Tongue (tissue), 2 donors: ENCODE measurements around the gene ST13. TPM values are rescaled to one million over a fixed set of nuclear protein-coding genes. Genes with fewer than 3 reads are reported as not detected.
A peak's percentile ranks its signal among the peaks of the same experiment; 100 is the strongest.
"Not testable (repeated sequence)": the region's sequence is repeated elsewhere in the genome, so short reads cannot be mapped to it uniquely, and the experiment has no call there.

Experiments
- DNase-seq: peaks from one replicate; pipeline ENCODE4 v3.0.0-alpha.2; 2015
- total RNA-seq: library from RNA; depleted of rRNA; stranded (reverse); fragments of >200 nt; gene quantifications from one replicate; pipeline ENCODE4 v1.2.3, GENCODE V29; 2014

ST13 gene
- 198 TPM for total RNA-seq

GRCh38 chr22:40856513-40857308 is at the start of gene ST13, which contains the start of gene XPNPEP3:
ST13 (minus strand) TSS chr22:40856639; CDS start chr22:40856540, 99 bp downstream.
XPNPEP3 (plus strand) TSS chr22:40857148; CDS start chr22:40857182, 34 bp downstream.
- DNase-seq: peak; percentile 99

GRCh38 chr22:40904101-40904500 is 47.7 kb upstream of the ST13 start:
- no peak for DNase-seq

- DNase-seq: peak; percentile 54
Measured at GRCh38 chr22:40898850-40899357, 42.5 kb upstream of the ST13 start.

GRCh38 chr22:40894417-40894816 is 38.0 kb upstream of the ST13 start:
- DNase-seq: no peak

DNA sequence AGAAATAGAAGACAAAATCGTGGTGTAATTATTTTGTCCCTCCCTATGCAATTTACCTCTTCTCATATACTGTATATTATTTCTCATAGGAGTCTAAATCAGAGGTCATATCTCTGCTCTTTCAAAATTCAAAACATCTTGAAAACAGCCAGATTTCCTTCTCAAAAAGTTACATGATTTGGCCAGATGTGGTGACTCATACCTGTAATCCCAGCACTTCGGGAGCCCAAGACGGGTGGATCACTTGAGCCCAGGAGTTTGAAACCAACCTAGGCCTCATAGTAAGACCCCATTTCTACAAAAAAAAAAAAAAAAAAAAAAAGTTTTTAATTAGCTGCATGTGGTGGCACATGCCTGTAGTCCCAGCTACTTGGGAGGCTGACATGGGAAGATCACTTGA is 34.4 kb upstream of the ST13 start:
- no peak for DNase-seq

DNA sequence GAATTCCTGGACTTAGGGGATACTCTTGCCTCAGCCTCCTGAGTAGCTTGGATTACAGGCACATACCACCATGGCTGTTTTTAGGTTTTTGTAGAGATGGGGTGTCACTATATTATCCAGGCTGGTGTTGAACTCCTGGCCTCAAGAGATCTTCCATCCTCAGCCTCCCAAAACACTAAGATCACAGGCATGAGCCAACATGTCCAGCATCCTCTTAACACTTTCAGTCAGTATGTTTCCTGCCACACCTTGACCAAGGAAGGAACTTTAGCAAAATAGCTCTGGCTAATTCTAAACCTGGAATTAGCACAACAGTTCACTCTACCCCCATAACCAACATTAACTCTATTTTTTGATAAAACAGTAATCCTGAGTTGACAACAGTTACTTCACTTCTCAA is 32.7 kb upstream of the ST13 start:
- DNase-seq: no peak

GRCh38 chr22:40878922-40879321 is 22.5 kb upstream of the ST13 start:
- no peak for DNase-seq

DNA sequence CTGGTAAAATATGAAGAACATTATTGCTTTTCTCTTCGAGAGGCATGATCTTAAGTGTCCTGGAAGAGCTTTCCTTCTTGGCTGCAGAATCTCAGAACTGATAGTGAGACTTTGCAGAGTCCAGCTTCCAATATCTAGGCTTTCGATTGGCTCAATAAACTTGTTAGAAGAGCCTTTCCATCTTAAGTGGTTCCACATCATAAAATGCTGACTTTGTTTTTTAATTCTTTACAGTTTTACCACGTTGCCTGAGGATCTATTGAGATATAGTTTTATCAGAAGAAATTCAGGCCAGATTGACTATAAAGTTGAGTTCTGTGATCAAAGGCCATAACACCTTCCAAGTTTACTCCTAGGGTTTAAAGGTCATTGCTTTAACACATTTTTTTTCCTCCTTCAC is 21.0 kb upstream of the ST13 start:
- no peak for DNase-seq

DNA sequence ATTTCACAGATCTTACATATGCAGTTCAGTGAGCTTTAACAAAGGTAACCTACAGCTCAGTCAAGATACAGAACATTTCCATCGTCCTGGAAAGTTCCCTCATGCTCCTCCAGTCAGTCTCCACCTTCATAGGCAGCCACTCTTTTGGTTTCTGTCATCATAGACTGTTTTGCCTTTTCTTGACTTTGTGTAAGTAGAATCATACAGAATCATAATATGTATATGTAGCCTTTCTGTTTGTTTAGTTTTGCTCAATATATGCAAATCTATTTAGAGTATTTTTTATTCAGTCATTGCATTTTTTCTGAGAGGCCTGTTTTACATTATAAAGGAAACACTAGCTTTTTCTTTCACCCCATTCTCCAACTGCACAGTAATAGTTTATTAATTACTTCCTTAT is 20.5 kb upstream of the ST13 start:
- DNase-seq: no peak

DNA sequence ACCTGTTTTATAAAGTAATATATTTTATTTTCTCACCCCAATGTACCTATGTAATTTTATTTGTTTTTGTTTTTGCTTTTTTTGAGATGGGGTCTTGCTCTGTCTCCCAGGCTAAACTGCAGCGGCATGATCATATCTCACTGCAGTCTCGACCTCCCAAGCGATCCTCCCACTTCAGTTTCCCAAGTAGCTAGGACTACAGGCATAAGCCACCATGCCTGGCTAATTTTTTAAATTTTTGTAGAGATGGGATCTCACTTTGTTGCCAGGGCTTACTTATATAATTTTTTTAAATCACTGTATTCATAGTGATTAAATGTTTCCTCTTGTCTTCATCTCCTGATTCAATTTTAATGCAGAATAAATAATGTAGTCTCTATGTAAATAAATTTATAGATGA is 18.7 kb upstream of the ST13 start:
- DNase-seq: no peak

- no peak for DNase-seq
Measured at GRCh38 chr22:40874016-40874415, 17.6 kb upstream of the ST13 start.

DNA sequence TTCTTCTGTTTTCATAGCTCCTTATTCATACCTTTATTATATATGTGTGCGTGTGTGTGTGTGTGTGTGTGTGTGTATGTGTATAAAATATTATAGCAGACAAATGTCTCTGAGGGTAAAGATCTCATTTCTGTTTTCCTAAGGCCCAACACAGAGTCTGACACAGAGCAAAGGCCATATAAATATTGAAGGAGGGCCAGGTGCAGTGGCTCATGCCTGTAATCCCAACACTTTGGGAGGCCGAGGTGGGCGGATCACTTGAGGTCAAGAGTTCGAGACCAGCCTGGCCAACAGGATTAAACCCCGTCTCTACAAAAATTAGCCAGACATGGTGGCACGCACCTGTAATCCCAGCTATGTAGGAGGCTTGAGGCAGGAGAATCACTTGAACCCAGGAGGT is 11.9 kb upstream of the ST13 start:
- not testable (repeated sequence) for DNase-seq

DNA sequence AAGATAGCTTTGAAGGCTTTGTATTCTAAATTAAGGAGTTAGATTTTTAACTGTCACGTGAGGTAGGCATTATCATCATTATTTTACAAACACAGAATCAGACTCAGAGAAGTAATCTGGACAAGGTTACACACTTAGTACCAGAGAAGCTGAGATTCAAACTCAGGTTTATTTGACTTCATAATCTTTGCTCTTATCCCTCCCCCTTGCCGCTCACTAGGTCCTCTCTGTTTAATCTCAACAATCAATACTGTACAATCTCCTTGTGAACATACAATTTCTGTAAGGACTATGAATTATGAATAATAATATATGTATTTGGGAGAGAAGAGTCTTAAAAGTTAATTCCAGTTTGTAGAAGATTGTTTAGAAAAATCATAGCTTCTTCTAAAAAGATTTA is 10.7 kb upstream of the ST13 start:
- no peak for DNase-seq

DNA sequence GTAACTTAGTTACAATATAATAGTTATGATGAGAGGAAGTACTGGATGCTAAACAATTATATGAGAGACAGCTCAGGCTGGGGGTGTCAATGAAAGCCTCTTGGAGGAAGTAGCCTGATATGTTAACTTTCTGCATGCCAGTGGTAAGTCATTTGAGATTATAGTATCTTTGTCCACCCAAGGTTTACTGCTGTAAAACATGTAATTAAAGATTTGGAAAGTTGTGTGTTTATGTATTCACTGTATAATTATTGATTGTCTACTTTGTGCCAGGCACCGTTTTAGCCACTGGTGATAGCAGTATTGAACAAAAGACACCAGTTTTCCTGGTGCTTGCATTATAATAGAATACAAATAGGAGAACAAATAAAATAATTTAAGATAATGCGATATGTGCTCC is 6.1 kb upstream of the ST13 start:
- DNase-seq: no peak

GRCh38 chr22:40862013-40862412 is 5.6 kb upstream of the ST13 start, which contains the start of gene DNAJB7:
DNAJB7 (minus strand) TSS chr22:40862113; CDS start chr22:40861994, 119 bp downstream.
- DNase-seq: no peak

GRCh38 chr22:40857309-40857855 is 943 bp upstream of the ST13 start:
- DNase-seq: peak; percentile 10

- DNase-seq: peak; percentile 45
Measured at GRCh38 chr22:40855979-40856512, 393 bp downstream of the ST13 start.

DNA sequence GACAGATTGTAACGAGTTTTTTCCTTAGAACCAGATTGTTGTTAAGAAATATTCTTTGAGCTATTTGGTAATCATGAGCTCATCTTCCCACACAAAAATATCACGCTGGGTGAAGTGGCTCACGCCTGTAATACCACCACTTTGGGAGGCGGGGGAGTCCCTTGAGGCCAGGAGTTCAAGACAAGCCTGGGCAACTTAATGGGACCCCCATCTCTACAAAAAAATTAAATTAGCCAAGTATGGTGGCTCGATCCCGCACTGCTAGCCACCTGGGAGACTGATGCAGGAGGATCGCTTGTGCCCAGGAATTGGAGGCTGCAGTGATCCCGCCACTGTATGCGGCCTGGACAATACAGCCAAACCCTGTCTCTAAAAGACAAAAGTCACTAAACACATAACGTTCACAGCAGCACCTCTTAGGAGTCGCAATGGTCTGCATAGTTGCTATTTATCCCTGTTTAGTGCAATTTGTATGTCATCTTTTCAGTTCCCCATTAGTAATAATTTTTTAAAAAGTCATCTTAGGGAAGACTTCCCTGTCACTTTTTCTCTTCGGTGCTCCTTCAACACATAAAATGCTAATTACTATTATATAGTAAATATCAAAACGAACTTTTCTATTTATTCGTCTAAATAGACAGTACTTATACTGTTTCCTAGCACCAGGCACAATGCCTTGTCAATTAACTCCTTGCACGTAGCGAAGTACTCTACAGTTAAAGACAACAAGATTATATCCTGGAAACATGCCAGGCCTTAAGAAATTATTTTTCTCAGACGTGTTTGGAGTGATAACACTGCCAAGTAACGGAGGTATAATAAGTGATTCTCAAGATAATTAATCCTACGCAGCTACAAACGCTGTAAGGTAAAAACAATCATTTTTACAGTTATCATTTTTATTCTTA is 1.1 kb downstream of the ST13 start:
- DNase-seq: peak; percentile 27

- DNase-seq: no peak
Measured at GRCh38 chr22:40853961-40854360, 2.5 kb downstream of the ST13 start.

GRCh38 chr22:40853333-40853732 is 3.1 kb downstream of the ST13 start:
- no peak for DNase-seq

DNA sequence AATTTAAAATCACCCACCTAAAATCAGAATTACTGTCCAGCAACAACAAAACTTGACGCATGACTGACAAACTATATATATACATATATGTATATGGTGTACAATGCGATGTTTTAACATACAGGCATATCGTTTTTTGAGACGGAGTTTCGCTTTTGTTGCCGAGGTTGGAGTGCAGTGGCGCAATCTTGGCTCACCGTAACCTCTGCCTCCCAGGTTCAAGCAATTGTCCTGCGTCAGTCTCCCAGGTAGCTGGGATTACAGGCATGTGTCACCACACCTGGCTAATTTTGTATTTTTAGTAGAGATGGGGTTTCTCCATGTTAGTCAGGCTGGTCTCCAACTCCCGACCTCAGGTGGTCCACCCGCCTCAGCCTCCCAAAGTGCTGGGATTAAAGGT is 10.6 kb downstream of the ST13 start:
- DNase-seq: not testable (repeated sequence)

GRCh38 chr22:40844951-40845350 is 11.5 kb downstream of the ST13 start:
- no peak for DNase-seq
